Measurements from ENCODE around the gene GALNTL6. TPM values are rescaled to one million over a fixed set of nuclear protein-coding genes. Genes with fewer than 3 reads are reported as not detected.
A peak's percentile ranks its signal among the peaks of the same experiment; 100 is the strongest.

GALNTL6 gene
- total and polyA plus RNA-seq, 9 of the 15 experiments (the other 6 are each of a cell fraction or from before 2014, with no cell fraction given): 0.18 to 0.50 (median 0.29) TPM

- Histone ChIP-seq H3K27ac (ENCODE audit: extremely low read depth, low read depth, low read length) (no peak overlapping the region), H3K79me2 (ENCODE audit: control insufficient read depth, insufficient read depth, low read length) (no peaks in the 10 kb centered on the region), H3K27me3 (ENCODE audit: control insufficient read depth in 2 of 2, insufficient read depth in 2 of 2, low read length in 2 of 2) (no peaks in the 10 kb centered on the region), H3K4me1 (replicated peaks in 1 of 2; ENCODE audit: control insufficient read depth in 2 of 2, insufficient read depth in 2 of 2, low read length in 2 of 2) (no peaks in the 10 kb centered on the region), H3K9me1 (ENCODE audit: control insufficient read depth, insufficient read depth, low read length) (no peaks in the 10 kb centered on the region), H3K9me3 (replicated peaks; ENCODE audit: control insufficient read depth, insufficient read depth, low read depth, low read length) (no peaks in the 10 kb centered on the region), H4K20me1 (replicated peaks; ENCODE audit: control insufficient read depth, insufficient read depth, low read length) (no peaks in the 10 kb centered on the region), H3K4me3 (no peak overlapping the region), H3K4me2 (ENCODE audit: insufficient read depth, low read length) (no peak overlapping the region), H3K9ac (ENCODE audit: insufficient read depth in 1 of 2, low read depth in 2 of 2, low read length in 2 of 2) (no peak overlapping the region), H2AFZ (ENCODE audit: low read depth, low read length) (no peak overlapping the region), H3K36me3 (ENCODE audit: control insufficient read depth, insufficient read depth, low read length) (no peaks in the 10 kb centered on the region)
- intact Hi-C loops (cut with micrococcal nuclease): no loop called here
- ATAC-seq: no peak
- no TSS peak for BruUV-seq (replicated peaks)
- no peak for FAIRE-seq
- in situ Hi-C loops (cut with MboI): no loop called here
- ChIA-PET CTCF (ENCODE audit: low intra/inter-chr PET ratio) (no interaction called here), POLR2A (no interaction called here)
- whole genome bisulfite sequencing (ENCODE audit: insufficient coverage, low coverage, missing lambda C conversion rate): 50% methylated on average over 1 of the region's 1 CpG
- TF ChIP-seq CBFA2T2 (conservative IDR thresholded peaks at IDR 0.05): 0 out of 2 replicates have a peak, but pooled peaks have one; percentile 6
- no peak for TF ChIP-seq SMARCA4 (IDR thresholded peaks at IDR 0.05)
- TF ChIP-seq THRAP3 (IDR thresholded peaks at IDR 0.05; ENCODE audit: borderline replicate concordance): no peak
- TF ChIP-seq CBFA2T3 (IDR thresholded peaks at IDR 0.05): peak; percentile 51
- TF ChIP-seq HLTF (IDR thresholded peaks at IDR 0.05): no peak
- TF ChIP-seq TCF3 (CRISPR knock-in tag; IDR thresholded peaks at IDR 0.05): 0 out of 2 replicates have a peak, but pooled peaks have one; percentile 24
- no peak for DNase-seq (ENCODE audit: extremely low read depth in 1 of 4, low spot score in 3 of 4)
Measured at GRCh38 chr4:172103456-172103855, 290.3 kb downstream of the GALNTL6 start.

GRCh38 chr4:172104539-172104938 is 291.3 kb downstream of the GALNTL6 start:
- H3K4me1 ChIP-seq (replicated peaks in 1 of 2; ENCODE audit: control insufficient read depth in 2 of 2, insufficient read depth in 2 of 2, low read length in 2 of 2): no peaks in the 10 kb centered on the region
- ChIA-PET CTCF (ENCODE audit: low intra/inter-chr PET ratio) (no interaction called here), POLR2A (no interaction called here)
- H2AFZ ChIP-seq (ENCODE audit: low read depth, low read length): no peak overlapping the region
- no peaks in the 10 kb centered on the region for H3K36me3 ChIP-seq (ENCODE audit: control insufficient read depth, insufficient read depth, low read length)
- no peak overlapping the region for H3K9ac ChIP-seq (ENCODE audit: insufficient read depth in 1 of 2, low read depth in 2 of 2, low read length in 2 of 2)
- H3K4me3 ChIP-seq: no peak overlapping the region
- intact Hi-C loops (cut with micrococcal nuclease) (no loop called here), in situ Hi-C loops (cut with MboI) (no loop called here)
- H3K4me2 ChIP-seq (ENCODE audit: insufficient read depth, low read length): no peak overlapping the region
- DNase-seq (ENCODE audit: extremely low read depth in 1 of 4, low spot score in 3 of 4) (no peak), FAIRE-seq (no peak), ATAC-seq (no peak)
- H3K27me3 ChIP-seq (ENCODE audit: control insufficient read depth in 2 of 2, insufficient read depth in 2 of 2, low read length in 2 of 2): no peaks in the 10 kb centered on the region
- no TSS peak for BruUV-seq (replicated peaks)
- no peaks in the 10 kb centered on the region for H3K79me2 ChIP-seq (ENCODE audit: control insufficient read depth, insufficient read depth, low read length)
- H3K9me3 ChIP-seq (replicated peaks; ENCODE audit: control insufficient read depth, insufficient read depth, low read depth, low read length): no peaks in the 10 kb centered on the region
- H3K27ac ChIP-seq (ENCODE audit: extremely low read depth, low read depth, low read length): no peak overlapping the region
- 65% methylated on average over 2 of the region's 2 CpGs for WGBS (ENCODE audit: insufficient coverage, low coverage, missing lambda C conversion rate)
- H4K20me1 ChIP-seq (replicated peaks; ENCODE audit: control insufficient read depth, insufficient read depth, low read length): no peaks in the 10 kb centered on the region
- H3K9me1 ChIP-seq (ENCODE audit: control insufficient read depth, insufficient read depth, low read length): no peaks in the 10 kb centered on the region
- TF ChIP-seq FOXA3 (CRISPR knock-in tag; conservative IDR thresholded peaks at IDR 0.05 in 1 of 2, IDR thresholded peaks at IDR 0.05 in 1 of 2): no peak
- no peak for TF ChIP-seq ZEB2 (IDR thresholded peaks at IDR 0.05)
- no peak for TF ChIP-seq KDM5B (IDR thresholded peaks at IDR 0.05; ENCODE audit: insufficient replicate concordance, low read depth, low read length)
- TF ChIP-seq ZBTB12 (CRISPR knock-in tag; IDR thresholded peaks at IDR 0.05): no peak
- TF ChIP-seq CBX8 (IDR thresholded peaks at IDR 0.05; ENCODE audit: borderline replicate concordance, extremely low read depth, low read depth, low read length, poor library complexity, severe bottlenecking): no peak
- TF ChIP-seq ZBTB7A (IDR thresholded peaks at IDR 0.05; ENCODE audit: borderline replicate concordance, control insufficient read depth, low read depth, low read length): no peak
- TF ChIP-seq ZNF830 (CRISPR knock-in tag; IDR thresholded peaks at IDR 0.05): no peak

All from K562 (cell line).